ENCODE data around the gene TRIM62.

TRIM62 gene

DNA sequence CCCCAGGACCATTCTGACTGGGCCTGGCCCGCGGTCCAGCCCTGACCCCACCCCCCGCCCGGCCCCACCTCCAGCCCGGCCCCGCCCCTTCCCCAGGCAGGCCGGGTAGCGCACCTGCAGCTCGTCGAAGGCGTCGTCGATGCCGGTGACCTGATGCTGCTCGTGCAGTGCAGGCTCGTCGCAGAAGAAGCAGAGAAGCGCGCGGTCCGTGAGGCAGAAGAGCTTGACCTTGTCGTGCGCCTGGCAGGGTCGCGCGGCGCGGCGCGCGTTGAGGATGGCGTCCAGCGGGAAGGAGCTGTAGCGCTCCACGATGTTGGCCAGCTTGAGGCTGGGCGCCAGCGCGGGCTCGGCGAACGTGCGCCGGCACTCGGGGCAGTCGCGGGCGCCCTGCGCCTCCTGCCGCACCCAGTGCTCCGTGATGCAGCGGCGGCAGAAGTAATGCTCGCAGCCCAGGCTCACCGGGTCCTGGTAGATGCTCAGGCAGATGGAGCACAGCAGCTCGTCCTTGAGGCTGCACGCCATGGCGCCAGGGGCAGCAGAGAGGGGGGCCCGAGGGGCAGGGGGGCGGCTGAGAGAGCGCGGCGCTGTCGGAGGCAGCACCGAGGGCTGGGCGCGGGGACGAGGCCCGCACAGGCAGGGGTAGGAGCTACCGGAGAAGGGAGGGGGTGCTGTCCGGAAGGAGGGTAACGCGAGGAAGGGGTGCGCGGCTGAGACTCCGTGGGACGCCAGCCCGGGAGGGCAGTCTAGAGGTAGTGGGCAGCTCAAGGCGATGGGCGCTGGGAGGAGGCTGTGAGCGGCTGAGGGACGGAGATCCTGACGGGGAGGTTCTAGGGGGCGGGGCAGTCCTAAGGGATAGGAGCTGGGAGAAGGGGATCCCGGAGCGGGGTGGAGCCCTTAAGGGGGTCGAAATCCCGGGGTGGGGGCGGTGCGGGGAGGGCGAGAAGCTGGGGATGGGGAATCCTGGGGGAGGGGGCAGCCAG lies 642 bp downstream of the TRIM62 start:
- DNase-seq (ENCODE audit: low read depth in 2 of 2) = peak in 1 of 2 donors; percentile 66

DNA sequence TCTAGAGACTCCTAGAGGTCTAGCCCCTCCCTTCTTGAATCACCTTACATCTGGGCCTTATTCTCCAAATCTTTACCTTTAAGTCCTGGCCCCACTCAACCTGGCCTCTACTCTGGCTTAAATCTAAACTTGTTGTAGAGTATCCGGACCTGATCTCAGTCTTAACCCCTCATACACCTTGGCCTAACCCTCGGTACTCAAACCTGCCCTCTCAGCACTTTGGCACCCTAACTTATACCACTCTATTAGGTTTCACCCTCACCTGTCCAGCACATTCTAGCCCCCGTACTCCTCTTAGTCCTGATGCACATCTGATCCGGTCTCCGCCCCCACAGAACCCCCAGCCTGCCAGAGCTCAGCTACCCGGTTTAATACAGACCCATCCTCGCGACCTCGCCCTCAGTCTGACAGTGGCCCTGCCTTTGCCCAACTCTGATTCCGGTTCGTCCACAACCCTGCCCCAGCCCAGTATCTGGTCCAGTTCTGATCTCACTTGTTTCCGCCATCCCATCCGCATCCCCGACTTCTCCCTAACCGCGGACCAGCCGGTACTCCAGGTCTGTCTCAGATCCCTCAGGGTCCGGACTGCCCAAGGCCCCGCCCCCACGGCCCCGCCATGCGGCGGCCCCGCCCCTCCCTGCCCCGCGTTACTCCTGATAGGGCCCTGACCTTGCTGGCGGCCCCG lies 1.5 kb downstream of the TRIM62 start:
- DNase-seq (ENCODE audit: low read depth in 2 of 2) = peak in 1 of 2 donors; percentile 56

DNA sequence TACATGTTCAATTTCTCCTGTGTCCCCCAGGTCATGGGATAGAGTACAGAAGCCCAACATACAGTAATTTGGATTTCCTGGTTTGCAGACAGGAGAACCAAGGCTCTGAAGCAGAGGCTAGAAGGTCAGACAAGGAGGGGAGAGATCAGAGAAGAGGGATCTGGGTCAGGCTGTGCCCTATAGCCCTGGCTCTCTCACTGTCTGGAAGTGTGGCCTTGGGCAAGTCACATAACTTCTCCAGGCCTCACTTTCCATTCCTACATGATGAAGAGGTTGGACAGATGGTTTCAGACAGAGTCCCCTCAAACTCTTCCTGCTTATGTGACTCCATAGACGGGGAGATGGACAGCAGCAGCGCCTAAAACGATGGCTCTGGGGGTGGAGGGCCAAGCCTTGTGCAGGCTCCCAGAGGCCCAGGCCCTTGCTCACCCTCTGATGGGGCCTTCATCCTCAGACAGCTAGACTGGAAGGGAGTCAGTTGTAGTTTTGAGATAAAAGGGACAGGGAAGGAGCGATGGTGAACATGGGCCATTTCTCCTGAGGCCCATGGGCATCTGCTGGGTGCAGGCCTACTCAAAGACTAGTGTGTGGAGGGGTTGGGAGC lies 2.9 kb downstream of the TRIM62 start:
- no peak for DNase-seq (ENCODE audit: low read depth in 2 of 2)

DNA sequence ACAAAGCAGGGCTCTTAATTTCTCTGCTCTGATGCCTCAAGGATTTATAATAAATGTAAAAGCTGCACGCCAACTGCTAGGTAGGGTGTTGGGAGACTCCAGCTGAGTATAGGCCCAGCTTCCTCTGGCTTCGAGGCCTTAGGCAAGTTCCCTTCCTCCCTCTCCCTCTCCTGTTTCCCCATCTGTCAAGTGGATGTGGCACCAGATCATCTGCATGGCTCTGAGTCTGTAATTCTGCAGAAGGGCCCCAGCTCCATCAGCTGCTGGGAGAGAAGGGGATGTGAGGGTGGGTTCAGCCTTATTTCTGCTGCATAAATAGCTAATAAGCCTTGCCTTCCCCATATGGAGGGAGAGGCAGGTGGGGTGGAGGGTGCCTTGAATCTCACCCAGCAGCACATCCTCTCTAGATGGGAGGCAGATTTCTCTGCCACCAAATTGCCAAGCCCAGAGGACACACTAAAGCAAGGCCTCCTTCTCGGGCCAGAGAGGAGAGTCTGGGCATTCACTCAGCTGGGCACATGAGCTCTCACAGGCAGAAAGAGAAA lies 3.8 kb downstream of the TRIM62 start:
- no peak for DNase-seq (ENCODE audit: low read depth in 2 of 2)

- DNase-seq (ENCODE audit: low read depth in 2 of 2) = no peak
Measured at GRCh38 chr1:33176887-33177286, 5.0 kb downstream of the TRIM62 start.

DNA sequence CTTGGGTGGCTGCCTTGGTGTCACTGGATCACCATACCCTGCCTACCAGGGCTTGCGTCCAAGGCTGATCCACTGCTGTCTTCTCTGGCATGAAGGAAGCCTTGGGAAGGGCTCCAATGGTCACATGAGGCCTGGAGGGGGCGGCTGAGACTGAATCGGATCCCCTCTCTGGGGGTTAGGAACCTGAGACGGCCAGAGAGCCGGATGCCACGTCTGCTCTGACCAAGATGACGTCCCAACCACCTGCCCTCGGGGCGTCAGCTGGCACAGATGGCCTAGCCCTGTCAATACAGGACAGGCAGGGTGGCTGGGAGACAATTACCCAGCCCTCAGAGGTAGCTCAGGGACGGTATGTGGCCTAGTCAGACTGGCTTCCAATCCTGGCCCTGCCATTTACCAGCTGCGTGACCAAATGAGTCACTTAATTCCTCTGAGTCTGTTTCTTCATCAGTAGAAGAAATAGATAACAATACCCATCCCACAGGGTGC lies 5.4 kb downstream of the TRIM62 start:
- no peak for DNase-seq (ENCODE audit: low read depth in 2 of 2)

- DNase-seq (ENCODE audit: low read depth in 2 of 2) = no peak
Measured at GRCh38 chr1:33175865-33176264, 6.0 kb downstream of the TRIM62 start.

- DNase-seq (ENCODE audit: low read depth in 2 of 2) = no peak
Measured at GRCh38 chr1:33173091-33173490, 8.8 kb downstream of the TRIM62 start.

DNA sequence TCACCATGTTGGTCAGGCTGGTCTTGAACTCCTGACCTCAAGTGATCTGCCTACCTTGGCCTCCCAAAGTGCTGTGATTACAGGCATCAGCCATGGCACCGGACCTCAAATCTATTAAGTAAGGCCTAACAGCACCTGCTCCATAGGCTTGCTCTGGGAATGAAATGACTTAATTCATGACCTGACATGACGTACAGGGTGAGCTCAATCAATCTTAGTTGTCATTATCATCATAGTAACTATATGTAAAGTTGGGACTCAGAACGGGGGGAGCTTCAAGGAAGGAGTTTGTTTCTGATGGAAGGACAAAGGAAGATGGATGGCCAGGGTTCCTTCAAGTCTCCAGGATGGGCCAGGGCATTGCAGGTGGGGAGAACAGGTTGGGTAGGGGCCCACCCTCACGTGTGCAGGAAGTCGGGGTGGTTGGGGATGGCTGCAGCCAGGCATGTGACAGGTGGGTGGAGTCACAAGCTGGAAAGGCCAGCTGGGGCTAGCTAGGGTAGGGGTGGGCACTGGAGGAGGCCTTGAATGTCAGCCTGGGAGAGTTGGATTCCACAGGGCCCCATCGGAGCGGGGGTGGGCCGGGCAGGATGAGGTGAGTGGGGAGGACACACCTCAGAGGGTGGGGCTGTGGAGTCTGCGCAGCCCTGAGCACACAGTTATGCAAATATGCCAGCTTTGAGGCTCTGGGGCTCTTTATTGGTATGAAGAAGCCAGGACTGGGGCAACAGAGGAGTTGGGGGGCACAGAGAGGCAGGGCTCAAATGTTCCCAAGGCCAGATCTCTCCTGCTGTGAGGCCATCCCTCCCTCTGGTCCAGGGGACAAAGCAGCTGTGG lies 9.6 kb downstream of the TRIM62 start:
- DNase-seq (ENCODE audit: low read depth in 2 of 2) = no peak

- no peak for DNase-seq (ENCODE audit: low read depth in 2 of 2)
Measured at GRCh38 chr1:33170351-33171274, 11.2 kb downstream of the TRIM62 start.

DNA sequence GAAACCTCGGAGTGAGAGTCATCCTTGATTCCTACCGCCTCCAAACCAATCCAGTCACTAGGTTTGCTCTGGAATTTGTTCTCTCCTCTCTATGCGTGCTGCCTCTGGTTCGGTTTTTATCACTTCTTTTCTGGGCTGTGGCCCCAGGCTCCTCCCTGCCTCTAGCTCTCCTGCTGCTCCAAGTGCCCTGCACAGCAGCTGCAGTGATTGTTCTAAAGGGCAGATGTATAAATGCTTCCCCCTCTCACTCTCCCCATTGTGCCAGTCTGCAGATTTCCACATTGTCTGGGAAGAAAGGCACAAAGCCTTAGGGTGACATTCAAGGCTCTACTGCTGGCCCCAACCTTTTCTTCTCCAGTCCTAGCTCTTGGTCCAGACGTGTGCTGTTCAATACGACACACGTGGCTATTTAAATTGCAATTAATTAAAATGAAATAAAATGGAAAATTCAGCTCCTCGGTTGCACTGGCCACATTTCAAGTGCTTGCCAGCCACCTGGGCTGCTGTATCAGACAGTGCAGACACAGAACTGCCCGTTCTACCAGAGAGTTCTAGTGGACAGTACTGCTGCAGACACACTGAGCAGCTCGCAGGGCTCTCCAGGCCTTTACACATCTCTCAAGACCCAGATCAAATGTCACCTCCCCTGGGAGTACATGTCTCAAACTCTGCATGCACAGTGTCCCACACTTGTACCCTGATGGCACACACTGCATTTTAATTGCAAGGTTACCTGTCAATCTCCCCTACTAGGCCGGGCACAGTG lies 12.4 kb downstream of the TRIM62 start:
- DNase-seq (ENCODE audit: low read depth in 2 of 2) = no peak

DNA sequence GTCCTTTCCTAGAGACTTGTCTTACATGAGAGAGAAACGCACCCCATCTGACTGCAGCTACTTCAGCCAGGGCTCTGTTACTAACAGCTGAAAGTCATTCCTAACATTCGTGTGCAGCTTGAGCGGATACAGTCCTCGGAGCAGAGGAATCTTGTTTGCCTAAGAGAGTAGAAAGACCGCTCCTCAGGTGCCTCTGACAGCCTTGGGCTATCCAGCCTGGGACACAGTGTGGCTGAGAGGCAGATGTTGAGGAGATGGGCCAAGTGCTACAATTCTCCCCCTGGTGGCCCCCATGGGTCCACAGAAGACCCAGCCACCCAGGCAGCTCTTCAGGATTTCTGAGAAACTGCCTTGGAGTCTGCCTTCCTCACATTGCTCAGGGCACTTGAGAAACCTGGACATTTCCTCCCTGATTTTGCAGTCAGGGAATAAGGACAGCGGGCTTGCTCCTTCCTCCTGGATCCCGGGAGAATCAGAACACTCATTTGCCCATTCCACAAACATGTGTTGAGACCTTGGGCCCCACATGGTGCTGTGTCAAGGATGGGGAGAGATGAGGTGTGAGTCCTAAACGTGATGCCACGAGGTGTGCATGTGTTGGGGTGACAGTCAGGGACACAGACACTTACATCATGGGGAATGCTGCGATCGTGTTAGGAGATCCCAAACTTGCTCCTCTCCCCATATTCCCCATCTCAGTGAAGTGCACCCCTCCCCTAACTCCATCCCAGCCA lies 13.1 kb downstream of the TRIM62 start:
- no peak for DNase-seq (ENCODE audit: low read depth in 2 of 2)

- DNase-seq (ENCODE audit: low read depth in 2 of 2) = no peak
Measured at GRCh38 chr1:33167650-33168447, 14.0 kb downstream of the TRIM62 start.

GRCh38 chr1:33165809-33166208 lies 16.0 kb downstream of the TRIM62 start:
- no peak for DNase-seq (ENCODE audit: low read depth in 2 of 2)

DNA sequence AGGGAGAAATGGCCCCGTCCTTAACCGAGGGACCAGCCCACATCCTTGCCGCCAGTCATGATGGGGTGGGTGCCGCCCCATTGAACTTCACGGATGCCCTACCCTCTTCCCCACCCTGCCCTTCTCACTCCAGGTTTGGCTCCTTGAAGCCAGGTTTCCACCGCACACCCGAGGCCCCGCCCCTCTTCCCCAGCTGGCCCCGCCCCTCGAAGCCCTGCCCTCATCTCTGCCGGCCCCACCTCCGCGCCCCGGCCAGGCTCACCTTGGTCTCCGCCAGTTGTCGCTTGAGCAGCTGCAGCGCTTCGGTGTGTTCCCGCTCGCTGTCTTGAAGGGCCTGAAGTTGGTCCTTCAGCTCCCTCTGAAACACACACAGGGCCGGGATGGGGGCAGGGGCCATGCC lies 16.6 kb downstream of the TRIM62 start:
- DNase-seq (ENCODE audit: low read depth in 2 of 2) = no peak

DNA sequence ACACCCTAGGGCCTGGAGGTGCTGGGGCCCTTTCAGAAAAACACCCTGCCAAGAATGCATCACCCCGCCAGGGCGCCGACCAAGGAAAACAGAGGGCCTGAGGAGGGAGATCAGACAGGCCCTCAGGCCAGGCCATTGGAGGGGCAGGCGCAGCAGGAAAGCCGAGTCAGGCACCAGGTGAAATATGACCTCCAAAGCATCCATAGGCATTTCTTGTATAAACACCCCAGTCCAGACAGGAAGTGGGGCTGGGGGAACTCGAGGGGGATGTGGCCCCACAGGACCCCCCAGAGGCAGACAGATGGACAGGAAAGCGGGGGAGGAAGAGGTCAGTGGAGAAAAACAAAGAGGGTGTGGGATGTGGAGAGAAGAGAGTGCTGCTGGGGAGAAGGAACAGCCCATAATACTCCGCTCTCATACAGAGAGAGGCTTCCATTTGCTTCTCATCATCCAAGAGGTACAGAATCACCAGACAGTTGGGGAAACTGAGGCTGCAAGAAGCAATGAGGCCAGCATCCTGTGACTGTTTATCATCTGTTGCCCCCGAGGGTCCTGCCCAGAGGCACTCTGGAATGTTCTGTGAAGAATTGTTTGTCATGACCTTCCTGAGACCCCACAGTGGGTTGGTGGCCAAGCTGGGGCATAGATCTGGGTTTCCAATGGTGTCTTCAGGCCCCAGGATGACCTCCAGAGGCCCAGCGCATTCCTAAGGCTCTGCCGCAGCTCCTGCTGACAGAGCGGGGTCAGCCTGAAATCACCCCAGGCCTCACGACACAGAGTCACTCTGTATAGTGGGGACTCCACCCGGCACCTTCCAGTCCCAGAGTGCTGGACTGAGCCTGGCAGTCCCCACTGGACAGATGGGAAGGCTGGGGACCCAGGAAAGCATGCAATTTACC lies 18.0 kb downstream of the TRIM62 start:
- DNase-seq (ENCODE audit: low read depth in 2 of 2) = no peak

- DNase-seq (ENCODE audit: low read depth in 2 of 2) = no peak
Measured at GRCh38 chr1:33162141-33162540, 19.7 kb downstream of the TRIM62 start.
